Esophagus squamous epithelium (tissue), 4 donors: ENCODE results near the gene BRPF3.

ENCODE experiments used
- POLR2A ChIP-seq, 4 donors: fragments of 450-650 bp; IDR thresholded peaks; one replicate each; pipeline ENCODE4 v1.6.1; 2017; ENCODE audit warnings: antibody characterized with exemption in 4 of 4, mild to moderate bottlenecking in 4 of 4, moderate library complexity in 3 of 4
- TF ChIP-seq, protein P1 (sequence below), 6 experiments: fragments of 450-650 bp in 4 of 6; fragments of 200-600 bp in 2 of 6; sonication (generic) in 2 of 6; IDR thresholded peaks; one replicate each; pipeline ENCODE4 v1.5.1; 2016 to 2019; ENCODE audit warnings: antibody characterized with exemption in 6 of 6, mild to moderate bottlenecking in 4 of 6, moderate library complexity in 4 of 6

DNA sequence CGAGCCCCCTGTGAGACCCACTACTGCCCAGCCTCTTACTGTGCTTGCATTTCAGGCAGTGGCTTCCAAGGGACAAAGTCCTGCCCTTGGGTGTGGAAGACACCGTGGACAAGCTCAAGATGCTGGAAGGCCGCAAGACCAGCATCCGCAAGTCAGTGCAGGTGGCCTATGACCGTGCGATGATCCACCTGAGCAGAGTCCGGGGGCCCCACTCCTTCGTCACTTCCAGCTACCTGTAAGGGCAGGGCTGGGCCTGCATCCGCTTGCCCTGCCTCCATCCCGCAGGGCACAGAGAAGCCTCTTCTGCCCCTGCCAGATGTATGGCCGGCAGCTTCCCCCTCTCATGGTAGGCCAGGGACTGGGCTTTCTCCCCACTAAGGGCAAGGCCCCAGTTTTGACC is 33.8 kb downstream of the BRPF3 start:
- TF ChIP-seq, protein P1, sequence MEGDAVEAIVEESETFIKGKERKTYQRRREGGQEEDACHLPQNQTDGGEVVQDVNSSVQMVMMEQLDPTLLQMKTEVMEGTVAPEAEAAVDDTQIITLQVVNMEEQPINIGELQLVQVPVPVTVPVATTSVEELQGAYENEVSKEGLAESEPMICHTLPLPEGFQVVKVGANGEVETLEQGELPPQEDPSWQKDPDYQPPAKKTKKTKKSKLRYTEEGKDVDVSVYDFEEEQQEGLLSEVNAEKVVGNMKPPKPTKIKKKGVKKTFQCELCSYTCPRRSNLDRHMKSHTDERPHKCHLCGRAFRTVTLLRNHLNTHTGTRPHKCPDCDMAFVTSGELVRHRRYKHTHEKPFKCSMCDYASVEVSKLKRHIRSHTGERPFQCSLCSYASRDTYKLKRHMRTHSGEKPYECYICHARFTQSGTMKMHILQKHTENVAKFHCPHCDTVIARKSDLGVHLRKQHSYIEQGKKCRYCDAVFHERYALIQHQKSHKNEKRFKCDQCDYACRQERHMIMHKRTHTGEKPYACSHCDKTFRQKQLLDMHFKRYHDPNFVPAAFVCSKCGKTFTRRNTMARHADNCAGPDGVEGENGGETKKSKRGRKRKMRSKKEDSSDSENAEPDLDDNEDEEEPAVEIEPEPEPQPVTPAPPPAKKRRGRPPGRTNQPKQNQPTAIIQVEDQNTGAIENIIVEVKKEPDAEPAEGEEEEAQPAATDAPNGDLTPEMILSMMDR (IDR thresholded peaks at IDR 0.05): no peak
- TF ChIP-seq POLR2A (IDR thresholded peaks at IDR 0.05): no peak
